ENCODE data around the gene GPR107. TPM values are rescaled to one million over a fixed set of nuclear protein-coding genes. Genes with fewer than 3 reads are reported as not detected.

Gene GPR107
- total and polyA plus RNA-seq, 2 of the 8 experiments (the other 6 are each of a cell fraction or from before 2014, with no cell fraction given), result 19.3 to 30.7 TPM

GRCh38 chr9:130106860-130107233, 53.1 kb downstream of the GPR107 start:
- no peak overlapping the region for H3K18ac ChIP-seq (ENCODE audit: extremely low read depth, low read length)
- H3K56ac ChIP-seq (replicated peaks; ENCODE audit: insufficient read length, low read depth, low read length), result no peak overlapping the region
- FAIRE-seq (no peak), DNase-seq (ENCODE audit: low read depth in 1 of 2, low spot score in 2 of 2) (no peak)
- H3K4me2 ChIP-seq (ENCODE audit: insufficient read depth in 1 of 2, low read depth in 2 of 2, low read length in 2 of 2), result no peak overlapping the region
- no peaks in the 10 kb centered on the region for H4K20me1 ChIP-seq (replicated peaks in 1 of 2; ENCODE audit: control insufficient read depth in 1 of 2, insufficient read depth in 2 of 2, low read length in 2 of 2)
- no peak overlapping the region for H3K14ac ChIP-seq (ENCODE audit: insufficient read length)
- no peak overlapping the region for H3K23ac ChIP-seq (ENCODE audit: insufficient read length)
- no peak overlapping the region for H2BK5ac ChIP-seq (ENCODE audit: low read depth, low read length)
- no peak overlapping the region for H4K5ac ChIP-seq (ENCODE audit: insufficient read length, low read depth, low read length)
- H3K79me1 ChIP-seq (ENCODE audit: low read depth, low read length), result no peaks in the 10 kb centered on the region
- H3K4me1 ChIP-seq (replicated peaks in 1 of 4; ENCODE audit: control insufficient read depth in 3 of 4, insufficient read depth in 4 of 4, low read length in 3 of 4), result peaks cover 0 to 3% (median 0%) of the 10 kb centered on the region in 4 experiments; a peak in 1 of 7 replicates
- peaks cover 3 to 26% (median 6%) of the 10 kb centered on the region in 4 experiments; a peak in 6 of 8 replicates for H3K36me3 ChIP-seq (ENCODE audit: control insufficient read depth in 2 of 4, insufficient read depth in 4 of 4, low read length in 3 of 4)
- H2AFZ ChIP-seq (ENCODE audit: low read length), result no peak overlapping the region
- no peak overlapping the region for H3K9ac ChIP-seq (replicated peaks in 1 of 4; ENCODE audit: extremely low read depth in 1 of 4, low read depth in 3 of 4, low read length in 3 of 4)
- H3K27ac ChIP-seq (ENCODE audit: low read depth, low read length), result no peak overlapping the region
- ChIA-PET CTCF (ENCODE audit: partially characterized antibody) (interaction anchor here (0.9 to 6.9 kb wide), 40 partner anchors 10 to 258 kb away, joined by 3 to 45 read pairs (median 4); no protein-coding TSS in a partner anchor), POLR2A (ENCODE audit: partially characterized antibody) (no interaction called here)
- H2AK5ac ChIP-seq (ENCODE audit: low read depth, low read length), result no peak overlapping the region
- no peak overlapping the region for H4K91ac ChIP-seq (replicated peaks; ENCODE audit: insufficient read length, low read length)
- no peak overlapping the region for H2BK15ac ChIP-seq (ENCODE audit: low read length)
- no peaks in the 10 kb centered on the region for H3K9me3 ChIP-seq (ENCODE audit: insufficient read depth in 2 of 2, low read depth in 1 of 2, low read length in 1 of 2)
- H2BK12ac ChIP-seq (ENCODE audit: low read depth, low read length), result no peak overlapping the region
- H4K8ac ChIP-seq (ENCODE audit: extremely low read depth, insufficient read depth, low read length), result no peak overlapping the region
- no peak overlapping the region for H2BK20ac ChIP-seq (ENCODE audit: low read length)
- H3K23me2 ChIP-seq (ENCODE audit: low read depth, low read length), result no peaks in the 10 kb centered on the region
- H3K79me2 ChIP-seq (ENCODE audit: control insufficient read depth in 1 of 2, insufficient read depth in 2 of 2, low read length in 2 of 2), result no peaks in the 10 kb centered on the region
- H3K4ac ChIP-seq (replicated peaks; ENCODE audit: insufficient read length, low read depth, low read length), result no peak overlapping the region
- 93% methylated on average over 2 of the region's 2 CpGs; no CpG with 5 or more reads in 1 of the 2 experiments for WGBS, 2 experiments (ENCODE audit: extremely low coverage in 1 of 2, insufficient coverage in 1 of 2, insufficient read length in 1 of 2, insufficient replicate concordance in 2 of 2, low coverage in 1 of 2, low lambda C conversion rate in 2 of 2, missing lambda C conversion rate in 1 of 2)
- H3K27me3 ChIP-seq (replicated peaks in 1 of 4; ENCODE audit: control insufficient read depth in 3 of 4, extremely low read depth in 1 of 4, insufficient read depth in 3 of 4, low read length in 3 of 4), result no peaks in the 10 kb centered on the region
- no peak overlapping the region for H2BK120ac ChIP-seq (replicated peaks; ENCODE audit: low read depth, low read length)
- no peak overlapping the region for H3K4me3 ChIP-seq (ENCODE audit: extremely low read depth in 1 of 4, insufficient read depth in 2 of 4, low read depth in 3 of 4, low read length in 4 of 4)
